ENCODE data around the gene CSNK2A1. TPM values are rescaled to one million over a fixed set of nuclear protein-coding genes. Genes with fewer than 3 reads are reported as not detected.

CSNK2A1 gene
- total and polyA plus RNA-seq, 2 of the 8 experiments (the other 6 are each of a cell fraction or from before 2014, with no cell fraction given): 117 to 260 TPM

- H4K20me1 ChIP-seq (replicated peaks in 1 of 2; ENCODE audit: control insufficient read depth in 1 of 2, insufficient read depth in 2 of 2, low read length in 2 of 2): peaks cover 4 to 34% of the 10 kb centered on the region in 2 experiments
- H2BK120ac ChIP-seq (replicated peaks; ENCODE audit: low read depth, low read length): no peak overlapping the region
- peaks cover 16 to 48% (median 32%) of the 10 kb centered on the region in 4 experiments; a peak in 7 of 8 replicates for H3K36me3 ChIP-seq (ENCODE audit: control insufficient read depth in 2 of 4, insufficient read depth in 4 of 4, low read length in 3 of 4)
- H3K56ac ChIP-seq (replicated peaks; ENCODE audit: insufficient read length, low read depth, low read length): no peak overlapping the region
- no peaks in the 10 kb centered on the region for H3K23me2 ChIP-seq (ENCODE audit: low read depth, low read length)
- no peak overlapping the region for H2BK20ac ChIP-seq (ENCODE audit: low read length)
- no peak overlapping the region for H3K4ac ChIP-seq (replicated peaks; ENCODE audit: insufficient read length, low read depth, low read length)
- no peak overlapping the region for H2BK15ac ChIP-seq (ENCODE audit: low read length)
- peaks cover 0 to 11% (median 3%) of the 10 kb centered on the region in 4 experiments; a peak in 4 of 7 replicates for H3K27me3 ChIP-seq (replicated peaks in 1 of 4; ENCODE audit: control insufficient read depth in 3 of 4, extremely low read depth in 1 of 4, insufficient read depth in 3 of 4, low read length in 3 of 4)
- no peak overlapping the region for H4K91ac ChIP-seq (replicated peaks; ENCODE audit: insufficient read length, low read length)
- H2BK12ac ChIP-seq (ENCODE audit: low read depth, low read length): no peak overlapping the region
- DNase-seq (ENCODE audit: low read depth in 1 of 2, low spot score in 2 of 2) (no peak), FAIRE-seq (no peak)
- POLR2A ChIA-PET (ENCODE audit: partially characterized antibody): interaction anchor here (1.2 to 1.7 kb wide), 2 partner anchors 9 to 12 kb away, joined by 3 to 4 read pairs; no protein-coding TSS in a partner anchor
- H3K79me2 ChIP-seq (ENCODE audit: control insufficient read depth in 1 of 2, insufficient read depth in 2 of 2, low read length in 2 of 2): no peaks in the 10 kb centered on the region
- no peak overlapping the region for H3K23ac ChIP-seq (ENCODE audit: insufficient read length)
- H2AK5ac ChIP-seq (ENCODE audit: low read depth, low read length): no peak overlapping the region
- no peak overlapping the region for H3K27ac ChIP-seq (ENCODE audit: low read depth, low read length)
- H4K5ac ChIP-seq (ENCODE audit: insufficient read length, low read depth, low read length): no peak overlapping the region
- WGBS, 2 experiments (ENCODE audit: extremely low coverage in 1 of 2, insufficient coverage in 1 of 2, insufficient read length in 1 of 2, insufficient replicate concordance in 2 of 2, low coverage in 1 of 2, low lambda C conversion rate in 2 of 2, missing lambda C conversion rate in 1 of 2): 84% methylated on average over 5 of the region's 5 CpGs; no CpG with 5 or more reads in 1 of the 2 experiments
- no peak overlapping the region for H2AFZ ChIP-seq (ENCODE audit: low read length)
- no peak overlapping the region for H3K4me3 ChIP-seq (ENCODE audit: extremely low read depth in 1 of 4, insufficient read depth in 2 of 4, low read depth in 3 of 4, low read length in 4 of 4)
- H2BK5ac ChIP-seq (ENCODE audit: low read depth, low read length): no peak overlapping the region
- H3K18ac ChIP-seq (ENCODE audit: extremely low read depth, low read length): no peak overlapping the region
- no peak overlapping the region for H3K4me2 ChIP-seq (ENCODE audit: insufficient read depth in 1 of 2, low read depth in 2 of 2, low read length in 2 of 2)
- CTCF ChIA-PET (ENCODE audit: partially characterized antibody): interaction anchor here (0.9 to 4.1 kb wide), 4 partner anchors 13 to 209 kb away, joined by 3 to 16 read pairs (median 4); no protein-coding TSS in a partner anchor
- H3K14ac ChIP-seq (ENCODE audit: insufficient read length): no peak overlapping the region
- TF ChIP-seq EP300 (IDR thresholded peaks at IDR 0.05; ENCODE audit: borderline replicate concordance in 1 of 2, low read depth in 2 of 2, low read length in 2 of 2): no peak
- no peak overlapping the region for H4K8ac ChIP-seq (ENCODE audit: extremely low read depth, insufficient read depth, low read length)
- H3K79me1 ChIP-seq (ENCODE audit: low read depth, low read length): no peaks in the 10 kb centered on the region
- H3K4me1 ChIP-seq (replicated peaks in 1 of 4; ENCODE audit: control insufficient read depth in 3 of 4, insufficient read depth in 4 of 4, low read length in 3 of 4): peaks cover 0 to 13% (median 5%) of the 10 kb centered on the region in 4 experiments; a peak in 6 of 7 replicates
- no peak overlapping the region for H3K9ac ChIP-seq (replicated peaks in 1 of 4; ENCODE audit: extremely low read depth in 1 of 4, low read depth in 3 of 4, low read length in 3 of 4)
- H3K9me3 ChIP-seq (ENCODE audit: insufficient read depth in 2 of 2, low read depth in 1 of 2, low read length in 1 of 2): no peaks in the 10 kb centered on the region
Observed at GRCh38 chr20:436476-436875, 107.1 kb downstream of the CSNK2A1 start.

All from H1 (cell line).